BLaER1 (cell line): Measurements from ENCODE around the gene SLC2A13.
"Not testable (repeated sequence)": the region's sequence is repeated elsewhere in the genome, so short reads cannot be mapped to it uniquely, and the experiment has no call there.

ENCODE experiments used
- H3K27ac ChIP-seq: shearing (Covaris generic); formaldehyde crosslinking; 2 replicates; pipeline ENCODE4 v1.8.1; 2022
- H3K27me3 ChIP-seq: shearing (Covaris generic); formaldehyde crosslinking; 2 replicates; pipeline ENCODE4 v1.8.1; 2022
- H3K36me3 ChIP-seq: shearing (Covaris generic); formaldehyde crosslinking; 2 replicates; pipeline ENCODE4 v1.8.1; 2022
- H3K4me1 ChIP-seq: shearing (Covaris generic); formaldehyde crosslinking; 2 replicates; pipeline ENCODE4 v1.8.1; 2022
- H3K4me2 ChIP-seq: shearing (Covaris generic); formaldehyde crosslinking; 2 replicates; pipeline ENCODE4 v1.8.1; 2022
- H3K4me3 ChIP-seq: shearing (Covaris generic); formaldehyde crosslinking; 2 replicates; pipeline ENCODE4 v1.8.1; 2022
- H3K9ac ChIP-seq: shearing (Covaris generic); formaldehyde crosslinking; 2 replicates; pipeline ENCODE4 v1.8.1; 2022
- H3K9me3 ChIP-seq: shearing (Covaris generic); formaldehyde crosslinking; 2 replicates; pipeline ENCODE4 v1.8.1; 2022
- H4K20me1 ChIP-seq: shearing (Covaris generic); formaldehyde crosslinking; 2 replicates; pipeline ENCODE4 v1.8.1; 2022
- Cebpa-rat ChIP-seq: shearing (Covaris generic); IDR thresholded peaks from 2 replicates; pipeline ENCODE4 v1.8.1; 2022

SLC2A13 gene

GRCh38 chr12:39867631-39868327 lies 238.1 kb downstream of the SLC2A13 start:
- no peak overlapping the region for H3K27ac ChIP-seq
- no peaks in the 10 kb centered on the region for H4K20me1 ChIP-seq
- TF ChIP-seq Cebpa-rat: no peak
- H3K4me3 ChIP-seq: no peak overlapping the region
- H3K36me3 ChIP-seq: no peaks in the 10 kb centered on the region
- no peak overlapping the region for H3K9ac ChIP-seq
- H3K4me1 ChIP-seq: no peaks in the 10 kb centered on the region
- no peak overlapping the region for H3K4me2 ChIP-seq
- H3K27me3 ChIP-seq: no peaks in the 10 kb centered on the region
- no peaks in the 10 kb centered on the region for H3K9me3 ChIP-seq

- no peak overlapping the region for H3K4me3 ChIP-seq
- no peak for TF ChIP-seq Cebpa-rat
- H3K9ac ChIP-seq: no peak overlapping the region
- no peaks in the 10 kb centered on the region for H3K36me3 ChIP-seq
- H3K9me3 ChIP-seq: no peaks in the 10 kb centered on the region
- H3K4me1 ChIP-seq: no peaks in the 10 kb centered on the region
- no peak overlapping the region for H3K4me2 ChIP-seq
- H3K27me3 ChIP-seq: no peaks in the 10 kb centered on the region
- H4K20me1 ChIP-seq: no peaks in the 10 kb centered on the region
- no peak overlapping the region for H3K27ac ChIP-seq
Measured at GRCh38 chr12:39866135-39866534, 239.7 kb downstream of the SLC2A13 start.

- no peak overlapping the region for H3K4me3 ChIP-seq
- no peaks in the 10 kb centered on the region for H3K9me3 ChIP-seq
- no peak overlapping the region for H3K27ac ChIP-seq
- H3K27me3 ChIP-seq: no peaks in the 10 kb centered on the region
- TF ChIP-seq Cebpa-rat: no peak
- H3K9ac ChIP-seq: no peak overlapping the region
- no peaks in the 10 kb centered on the region for H3K4me1 ChIP-seq
- H4K20me1 ChIP-seq: no peaks in the 10 kb centered on the region
- no peak overlapping the region for H3K4me2 ChIP-seq
- H3K36me3 ChIP-seq: no peaks in the 10 kb centered on the region
Measured at GRCh38 chr12:39860695-39861094, 245.2 kb downstream of the SLC2A13 start.

GRCh38 chr12:39853003-39853402 lies 252.9 kb downstream of the SLC2A13 start:
- no peaks in the 10 kb centered on the region for H3K4me1 ChIP-seq
- TF ChIP-seq Cebpa-rat: no peak
- H3K4me3 ChIP-seq: no peak overlapping the region
- no peaks in the 10 kb centered on the region for H3K9me3 ChIP-seq
- no peaks in the 10 kb centered on the region for H3K27me3 ChIP-seq
- H3K4me2 ChIP-seq: no peak overlapping the region
- H4K20me1 ChIP-seq: no peaks in the 10 kb centered on the region
- H3K36me3 ChIP-seq: no peaks in the 10 kb centered on the region
- no peak overlapping the region for H3K9ac ChIP-seq
- H3K27ac ChIP-seq: no peak overlapping the region

- no peaks in the 10 kb centered on the region for H4K20me1 ChIP-seq
- no peaks in the 10 kb centered on the region for H3K36me3 ChIP-seq
- TF ChIP-seq Cebpa-rat: no peak
- no peaks in the 10 kb centered on the region for H3K27me3 ChIP-seq
- H3K4me1 ChIP-seq: no peaks in the 10 kb centered on the region
- no peak overlapping the region for H3K9ac ChIP-seq
- no peak overlapping the region for H3K4me3 ChIP-seq
- H3K27ac ChIP-seq: no peak overlapping the region
- no peaks in the 10 kb centered on the region for H3K9me3 ChIP-seq
- H3K4me2 ChIP-seq: no peak overlapping the region
Measured at GRCh38 chr12:39852346-39852745, 253.5 kb downstream of the SLC2A13 start.

GRCh38 chr12:39848218-39848617 lies 257.7 kb downstream of the SLC2A13 start:
- H3K4me3 ChIP-seq, H3K4me1 ChIP-seq, H3K27ac ChIP-seq, H3K9me3 ChIP-seq, H4K20me1 ChIP-seq, H3K9ac ChIP-seq, H3K27me3 ChIP-seq, H3K36me3 ChIP-seq, H3K4me2 ChIP-seq: not testable (repeated sequence)

- Histone ChIP-seq H4K20me1 (no peaks in the 10 kb centered on the region), H3K9ac (no peak overlapping the region), H3K9me3 (no peaks in the 10 kb centered on the region), H3K4me1 (no peaks in the 10 kb centered on the region), H3K27me3 (no peaks in the 10 kb centered on the region), H3K4me2 (no peak overlapping the region), H3K36me3 (no peaks in the 10 kb centered on the region), H3K27ac (no peak overlapping the region), H3K4me3 (no peak overlapping the region)
- no peak for TF ChIP-seq Cebpa-rat
Measured at GRCh38 chr12:39846971-39847650, 258.8 kb downstream of the SLC2A13 start.

- H3K27me3 ChIP-seq: no peaks in the 10 kb centered on the region
- TF ChIP-seq Cebpa-rat: no peak
- no peak overlapping the region for H3K4me2 ChIP-seq
- no peaks in the 10 kb centered on the region for H4K20me1 ChIP-seq
- no peak overlapping the region for H3K27ac ChIP-seq
- no peaks in the 10 kb centered on the region for H3K9me3 ChIP-seq
- H3K9ac ChIP-seq: no peak overlapping the region
- H3K4me3 ChIP-seq: no peak overlapping the region
- no peaks in the 10 kb centered on the region for H3K4me1 ChIP-seq
- no peaks in the 10 kb centered on the region for H3K36me3 ChIP-seq
Measured at GRCh38 chr12:39846304-39846703, 259.6 kb downstream of the SLC2A13 start.

GRCh38 chr12:39840422-39840821 lies 265.5 kb downstream of the SLC2A13 start:
- no peaks in the 10 kb centered on the region for H3K9me3 ChIP-seq
- H3K27me3 ChIP-seq: no peaks in the 10 kb centered on the region
- no peak overlapping the region for H3K4me2 ChIP-seq
- H3K4me1 ChIP-seq: no peaks in the 10 kb centered on the region
- no peak overlapping the region for H3K27ac ChIP-seq
- H3K4me3 ChIP-seq: no peak overlapping the region
- TF ChIP-seq Cebpa-rat: no peak
- no peaks in the 10 kb centered on the region for H4K20me1 ChIP-seq
- no peak overlapping the region for H3K9ac ChIP-seq
- H3K36me3 ChIP-seq: no peaks in the 10 kb centered on the region

GRCh38 chr12:39839072-39839471 lies 266.8 kb downstream of the SLC2A13 start:
- H4K20me1 ChIP-seq: no peaks in the 10 kb centered on the region
- H3K27ac ChIP-seq: no peak overlapping the region
- H3K9ac ChIP-seq: no peak overlapping the region
- H3K4me3 ChIP-seq: no peak overlapping the region
- H3K4me2 ChIP-seq: no peak overlapping the region
- H3K4me1 ChIP-seq: no peaks in the 10 kb centered on the region
- H3K9me3 ChIP-seq: no peaks in the 10 kb centered on the region
- no peaks in the 10 kb centered on the region for H3K36me3 ChIP-seq
- H3K27me3 ChIP-seq: no peaks in the 10 kb centered on the region
- no peak for TF ChIP-seq Cebpa-rat
